Stimulated activated CD4-positive, alpha-beta T cell treated with anti-CD3 and anti-CD28 coated beads, Interleukin-1b, Interleukin-23, amount 100 ng/mL, for 48 hours (primary cell): Measurements from ENCODE around the gene MID1.

ENCODE experiments used
- DNase-seq: peaks from one replicate; pipeline ENCODE4 v3.0.0-alpha.2; 2020

The MID1 gene

GRCh38 chrX:10620121-10620699 is at the start of gene MID1:
MID1 (minus strand) TSS chrX:10620585; CDS start chrX:10567547, 53,038 bp downstream.
- DNase-seq = no peak

GRCh38 chrX:10667143-10667542 is 46.8 kb upstream of the MID1 start:
- no peak for DNase-seq

- DNase-seq = no peak
Measured at GRCh38 chrX:10666102-10666501, 45.7 kb upstream of the MID1 start.

- no peak for DNase-seq
Measured at GRCh38 chrX:10665681-10666080, 45.3 kb upstream of the MID1 start.

- no peak for DNase-seq
Measured at GRCh38 chrX:10660171-10660570, 39.8 kb upstream of the MID1 start.

- no peak for DNase-seq
Measured at GRCh38 chrX:10656214-10656613, 35.8 kb upstream of the MID1 start.

- no peak for DNase-seq
Measured at GRCh38 chrX:10654960-10655359, 34.6 kb upstream of the MID1 start.

- DNase-seq = no peak
Measured at GRCh38 chrX:10653302-10653701, 32.9 kb upstream of the MID1 start.

- no peak for DNase-seq
Measured at GRCh38 chrX:10649265-10649664, 28.9 kb upstream of the MID1 start.

- DNase-seq = no peak
Measured at GRCh38 chrX:10648614-10649013, 28.2 kb upstream of the MID1 start.

GRCh38 chrX:10636851-10637250 is 16.5 kb upstream of the MID1 start:
- no peak for DNase-seq

- DNase-seq = no peak
Measured at GRCh38 chrX:10636337-10636736, 16.0 kb upstream of the MID1 start.

- DNase-seq = no peak
Measured at GRCh38 chrX:10634392-10635161, 14.2 kb upstream of the MID1 start.

GRCh38 chrX:10633722-10634121 is 13.3 kb upstream of the MID1 start:
- no peak for DNase-seq

GRCh38 chrX:10631416-10632145 is 11.2 kb upstream of the MID1 start:
- no peak for DNase-seq

- no peak for DNase-seq
Measured at GRCh38 chrX:10630320-10630719, 9.9 kb upstream of the MID1 start.

- no peak for DNase-seq
Measured at GRCh38 chrX:10629905-10630304, 9.5 kb upstream of the MID1 start.

- no peak for DNase-seq
Measured at GRCh38 chrX:10628906-10629305, 8.5 kb upstream of the MID1 start.

- no peak for DNase-seq
Measured at GRCh38 chrX:10622197-10622596, 1.8 kb upstream of the MID1 start.

GRCh38 chrX:10619425-10620046 is 849 bp downstream of the MID1 start:
- DNase-seq = no peak

GRCh38 chrX:10618961-10619360 is 1.4 kb downstream of the MID1 start:
- no peak for DNase-seq

GRCh38 chrX:10617999-10618351 is 2.4 kb downstream of the MID1 start:
- no peak for DNase-seq

GRCh38 chrX:10617186-10617998 is 3.0 kb downstream of the MID1 start:
- no peak for DNase-seq
